IPS-NIHi7 (cell line): Measurements from ENCODE around the gene MTR.

Experiments used
- DNase-seq: peaks from one replicate; pipeline ENCODE4 v3.0.0; 2012; ENCODE audit warnings: mixed read lengths; ENCODE audit errors: extremely low spot score

Gene MTR

DNA sequence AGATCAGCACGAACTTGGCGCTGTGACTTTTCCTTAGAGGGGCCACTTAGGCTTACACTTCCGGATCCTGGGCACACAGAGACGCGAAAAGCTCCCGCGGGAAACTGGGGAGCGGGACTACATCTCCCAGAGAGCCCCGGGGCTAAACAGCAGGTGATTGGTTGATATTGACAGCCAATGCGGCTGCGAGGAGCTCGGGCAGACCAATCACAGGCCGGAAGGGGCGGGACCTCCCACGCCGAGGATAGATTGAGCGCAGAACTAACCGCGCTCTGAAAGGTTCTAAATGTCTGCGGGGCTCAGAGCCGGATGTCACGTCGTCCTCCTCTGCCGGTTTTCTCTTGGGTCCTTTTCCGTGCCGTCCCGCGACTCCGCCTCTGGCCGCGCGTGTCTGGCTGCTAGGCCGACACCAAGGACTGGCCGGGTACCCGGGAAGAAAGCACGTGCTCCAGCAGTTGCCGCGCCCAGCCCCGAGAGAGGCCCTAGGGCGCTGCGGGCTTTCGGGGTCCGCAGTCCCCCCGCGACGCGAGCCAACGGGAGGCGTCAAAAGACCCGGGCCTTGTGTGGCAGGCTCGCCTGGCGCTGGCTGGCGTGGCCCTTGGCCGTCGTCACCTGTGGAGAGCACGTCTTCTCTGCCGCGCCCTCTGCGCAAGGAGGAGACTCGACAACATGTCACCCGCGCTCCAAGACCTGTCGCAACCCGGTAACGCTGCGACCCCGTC, at the start of gene MTR:
Gene MTR, plus strand, starts transcription at position 258 of the 722 bp plus-strand sequence. Its CDS starts 412 bp downstream, at position 670.
- DNase-seq: peak; percentile 100

DNA sequence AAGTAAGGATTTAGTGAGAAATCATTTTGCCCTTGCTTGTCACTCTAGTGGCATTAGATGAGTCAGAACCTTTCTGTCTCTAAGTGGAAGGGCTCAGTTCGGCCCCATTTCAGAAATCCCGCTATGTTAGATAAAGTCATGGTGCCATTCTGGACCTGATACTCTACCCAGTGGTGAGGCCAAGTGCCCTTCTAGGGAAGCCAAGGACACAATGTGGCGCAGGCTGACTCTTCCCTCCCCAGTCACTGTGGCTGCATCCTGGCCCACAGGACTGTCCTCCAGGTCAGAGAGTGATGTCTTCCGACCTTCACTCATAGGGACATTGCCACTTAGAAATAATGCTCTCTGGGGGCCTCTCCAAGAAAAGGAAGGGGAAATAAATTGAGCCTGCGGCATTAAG, 48.3 kb upstream of the MTR start:
- no peak for DNase-seq

DNA sequence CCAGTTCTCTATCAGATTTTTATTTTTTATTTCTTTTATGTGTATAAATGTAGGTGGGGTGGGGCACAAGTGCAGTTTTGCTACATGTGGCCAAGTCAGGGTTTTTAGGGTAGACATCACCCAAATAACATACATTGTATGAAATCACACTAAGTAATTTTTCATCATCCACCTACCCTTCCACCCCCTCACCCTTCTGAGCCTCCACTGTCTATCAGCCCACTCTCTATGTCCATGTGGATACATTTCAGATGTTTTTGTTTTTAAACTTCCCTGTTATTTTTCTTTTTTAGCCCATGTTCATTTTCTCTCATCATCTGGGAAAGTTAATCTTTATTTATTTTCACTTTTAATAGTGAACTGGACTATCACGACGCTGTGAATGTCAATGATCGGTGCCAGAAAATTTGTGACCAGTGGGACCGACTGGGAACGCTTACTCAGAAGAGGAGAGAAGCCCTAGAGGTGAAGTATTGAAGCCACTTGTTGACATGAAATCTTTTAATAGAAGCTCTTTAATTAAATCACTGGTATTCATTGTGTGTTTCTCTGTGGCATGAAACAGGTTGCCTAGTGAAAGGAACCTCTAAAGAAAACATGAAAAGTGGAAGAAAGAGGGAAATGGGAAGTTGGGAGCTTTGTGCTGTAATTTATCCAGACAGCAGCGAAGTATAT, 47.6 kb upstream of the MTR start:
- no peak for DNase-seq

DNA sequence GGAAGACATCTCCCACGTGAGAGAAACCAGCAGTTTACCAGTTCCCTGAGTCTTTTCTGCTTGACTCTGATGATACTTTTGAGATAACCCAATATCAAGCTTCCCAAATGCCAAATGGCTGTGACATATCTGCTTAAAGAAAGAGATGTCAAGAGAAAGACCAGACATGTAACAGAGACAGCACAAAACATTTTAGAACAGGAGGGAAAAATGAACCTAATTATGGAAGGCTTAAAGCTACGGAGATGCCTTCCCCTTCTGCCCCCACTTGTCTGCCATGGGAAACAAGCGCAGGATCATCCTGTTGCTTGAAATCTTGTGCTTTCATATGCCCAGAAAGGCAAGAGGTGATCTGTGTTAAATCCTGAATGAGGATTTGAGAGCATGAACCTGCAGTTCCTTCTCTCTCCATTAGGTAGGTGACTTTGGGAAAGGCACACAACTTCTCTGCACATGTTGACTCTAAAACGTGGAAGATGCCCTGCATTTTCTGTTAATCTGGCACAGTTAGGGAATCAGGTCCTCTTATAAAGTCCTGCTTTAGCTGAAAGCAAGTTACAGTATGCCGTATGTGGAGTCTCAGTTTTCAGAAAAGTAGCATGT, 46.7 kb upstream of the MTR start:
- no peak for DNase-seq

DNA sequence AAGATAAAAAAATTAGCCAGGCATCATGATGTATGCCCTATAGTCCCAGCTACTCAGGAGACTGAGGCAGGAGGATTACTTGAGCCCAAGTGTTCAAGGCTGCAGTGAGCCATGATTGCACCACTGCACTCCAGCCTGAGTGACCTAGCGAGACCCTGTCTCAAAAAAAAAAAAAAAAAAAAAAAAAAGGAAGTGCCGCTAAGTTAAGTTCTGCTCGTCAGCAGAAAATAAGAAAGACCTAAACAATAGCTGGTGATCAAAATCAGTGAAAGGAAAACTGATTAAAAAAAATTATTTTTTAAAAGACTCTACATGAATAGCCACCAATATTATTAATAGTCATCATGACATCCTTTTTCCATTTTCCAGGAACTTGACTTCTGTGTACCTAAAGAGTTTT, 44.2 kb upstream of the MTR start:
- DNase-seq: no peak

DNA sequence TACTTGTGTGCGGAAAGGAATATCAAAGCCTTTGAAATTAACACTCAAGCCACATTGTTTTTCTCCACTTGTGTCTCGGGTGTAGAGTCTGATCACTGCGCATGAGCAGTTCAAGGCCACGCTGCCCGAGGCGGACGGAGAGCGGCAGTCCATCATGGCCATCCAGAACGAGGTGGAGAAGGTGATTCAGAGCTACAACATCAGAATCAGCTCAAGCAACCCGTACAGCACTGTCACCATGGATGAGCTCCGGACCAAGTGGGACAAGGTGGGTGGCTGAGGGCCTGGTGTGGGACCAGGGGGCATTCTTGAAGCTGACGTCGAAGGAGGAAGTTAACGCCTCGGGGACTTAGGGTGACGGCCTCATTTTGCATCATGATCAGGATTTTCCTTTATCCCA, 43.7 kb upstream of the MTR start:
- DNase-seq: no peak

DNA sequence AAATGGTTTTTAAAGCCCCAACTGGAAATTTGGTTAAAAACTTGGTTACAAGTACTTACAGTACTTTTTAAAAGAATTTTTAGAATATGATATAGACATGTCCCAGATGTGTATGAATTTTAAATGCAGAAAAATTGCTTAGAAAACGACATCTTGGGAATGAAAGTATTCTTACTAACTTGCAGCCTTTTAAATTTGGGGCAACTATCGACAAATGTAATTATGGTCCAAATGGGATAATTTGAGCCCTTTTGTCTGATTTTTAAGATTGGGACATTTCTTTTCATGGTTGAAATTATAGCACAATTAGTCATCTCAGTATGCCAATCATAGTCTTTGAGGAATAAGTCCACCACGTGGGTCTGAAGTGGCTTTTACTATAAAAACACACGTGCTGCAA, 43.2 kb upstream of the MTR start:
- no peak for DNase-seq

DNA sequence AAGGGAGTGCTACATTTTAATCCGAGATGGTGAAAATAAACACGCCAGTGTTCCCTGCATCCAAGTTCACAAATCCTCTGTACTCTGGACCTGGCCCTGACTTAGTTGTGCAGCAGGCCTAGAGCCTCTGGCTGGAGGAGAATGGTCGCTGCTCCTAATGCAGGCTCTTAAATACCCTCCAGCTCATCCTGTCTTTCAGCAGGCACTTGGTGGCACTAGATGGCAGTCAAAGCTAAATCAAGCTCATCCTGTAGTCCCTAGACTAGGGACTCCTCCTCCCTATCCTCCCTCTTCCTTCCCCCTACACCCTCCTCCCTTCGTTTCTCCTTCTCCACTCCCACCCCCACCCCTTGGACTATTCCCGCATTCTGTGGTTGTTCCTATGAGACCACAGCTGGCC, 41.6 kb upstream of the MTR start:
- DNase-seq: peak; percentile 61

DNA sequence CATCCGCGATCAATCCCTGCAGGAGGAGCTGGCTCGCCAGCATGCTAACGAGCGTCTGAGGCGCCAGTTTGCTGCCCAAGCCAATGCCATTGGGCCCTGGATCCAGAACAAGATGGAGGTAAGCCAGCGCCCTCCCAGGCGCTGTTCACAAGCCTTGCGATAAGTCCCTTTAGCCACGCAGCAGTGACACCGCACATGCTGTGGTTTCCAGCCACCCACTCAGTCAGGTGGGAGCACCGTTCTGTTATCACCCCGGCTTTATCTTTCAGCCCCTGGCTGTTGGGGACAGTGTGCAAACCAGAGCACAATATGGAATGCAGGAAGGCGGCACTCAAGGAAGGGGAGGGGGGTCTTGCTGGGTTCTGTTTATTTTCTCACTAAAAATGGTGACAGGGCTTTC, 41.1 kb upstream of the MTR start:
- no peak for DNase-seq

DNA sequence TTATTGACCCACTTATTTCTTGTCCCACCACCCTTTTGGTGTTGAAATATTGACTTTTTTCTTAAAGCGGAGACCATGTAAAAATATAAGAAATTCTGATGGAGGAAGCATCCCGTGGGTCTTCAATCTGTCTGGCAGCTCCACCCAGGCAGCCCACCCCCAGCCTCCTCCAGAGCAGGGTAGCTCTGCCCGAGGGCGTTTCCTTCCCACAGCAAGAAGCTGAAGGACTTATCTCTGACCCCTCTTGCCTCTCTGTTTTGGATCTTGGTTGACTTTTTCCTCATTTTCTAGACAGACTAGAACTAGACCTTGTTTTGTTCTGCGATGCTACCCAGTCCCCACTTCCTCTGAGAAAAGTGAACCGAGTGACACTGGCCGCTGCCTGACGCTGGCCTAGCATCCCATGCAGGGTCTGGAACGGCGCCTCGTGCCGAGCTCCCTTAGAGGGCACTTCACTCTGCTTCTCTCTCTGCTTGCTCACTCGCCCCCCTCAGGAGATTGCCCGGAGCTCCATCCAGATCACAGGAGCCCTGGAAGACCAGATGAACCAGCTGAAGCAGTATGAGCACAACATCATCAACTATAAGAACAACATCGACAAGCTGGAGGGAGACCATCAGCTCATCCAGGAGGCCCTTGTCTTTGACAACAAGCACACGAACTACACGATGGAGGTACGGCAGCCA, 40.4 kb upstream of the MTR start:
- DNase-seq: no peak

DNA sequence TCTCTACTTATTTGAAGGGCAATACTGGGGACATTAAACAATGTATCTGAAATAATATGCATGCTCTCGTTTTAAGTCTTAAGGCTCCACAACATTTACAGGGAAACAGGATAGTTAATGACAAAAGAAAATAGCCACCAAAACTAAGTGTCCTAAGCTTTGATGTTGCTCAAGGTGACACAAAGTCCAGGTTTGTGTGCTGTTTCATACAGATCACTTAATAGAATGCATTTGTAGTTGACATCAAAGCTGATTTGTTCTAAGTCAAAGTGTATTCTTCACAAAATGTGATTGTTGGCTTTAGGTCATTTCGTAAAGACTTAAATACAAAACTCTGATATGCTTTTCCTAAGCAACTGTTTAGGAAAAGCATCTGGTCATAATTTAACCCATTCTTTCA, 37.5 kb upstream of the MTR start:
- DNase-seq: no peak

DNA sequence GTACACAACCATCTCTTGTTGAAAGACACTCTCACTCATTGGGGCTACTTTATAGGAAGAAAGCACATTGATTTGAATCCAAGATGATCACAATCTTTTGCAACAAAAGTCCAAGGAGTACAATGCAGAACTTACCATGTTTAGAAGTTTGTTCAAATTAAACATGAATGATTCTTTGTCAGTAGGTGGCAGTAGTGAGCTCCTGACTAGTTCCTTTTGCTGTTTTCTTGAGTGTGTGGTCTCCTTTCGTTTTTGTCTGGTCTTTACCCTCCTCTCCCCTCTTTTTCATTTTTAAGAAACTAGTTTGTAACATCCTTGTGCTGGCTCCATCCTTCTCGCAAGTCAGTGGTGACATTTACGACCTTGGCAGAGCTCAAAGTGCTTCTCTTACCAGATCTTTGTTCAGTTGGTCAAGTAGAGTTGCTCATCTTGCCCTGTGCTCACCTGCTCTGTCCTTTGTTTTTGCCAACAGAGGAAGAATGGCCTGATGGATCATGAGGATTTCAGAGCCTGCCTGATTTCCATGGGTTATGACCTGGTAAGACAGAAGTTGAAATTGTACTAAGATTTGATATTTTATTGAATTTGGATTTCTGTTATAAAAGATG, 35.7 kb upstream of the MTR start:
- DNase-seq: peak; percentile 63

DNA sequence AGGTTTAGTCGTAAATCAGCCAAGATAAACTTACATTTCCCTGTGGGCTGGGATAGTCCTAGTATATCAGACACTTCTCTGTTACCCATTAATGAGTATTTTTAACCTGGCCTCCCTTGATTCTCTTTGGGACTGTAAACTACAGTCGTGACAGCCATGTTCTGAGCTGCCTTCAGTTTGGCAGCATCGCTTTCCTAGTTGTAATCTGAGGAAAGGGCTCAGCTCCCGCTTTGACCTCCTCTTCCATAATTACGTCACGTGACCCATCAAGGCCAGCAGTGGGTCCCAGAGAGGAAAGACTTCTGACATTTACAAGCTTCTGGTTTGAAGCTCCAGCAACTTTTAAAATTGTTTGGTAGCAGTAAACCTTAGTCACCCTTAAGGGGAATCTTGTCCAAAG, 34.6 kb upstream of the MTR start:
- no peak for DNase-seq

DNA sequence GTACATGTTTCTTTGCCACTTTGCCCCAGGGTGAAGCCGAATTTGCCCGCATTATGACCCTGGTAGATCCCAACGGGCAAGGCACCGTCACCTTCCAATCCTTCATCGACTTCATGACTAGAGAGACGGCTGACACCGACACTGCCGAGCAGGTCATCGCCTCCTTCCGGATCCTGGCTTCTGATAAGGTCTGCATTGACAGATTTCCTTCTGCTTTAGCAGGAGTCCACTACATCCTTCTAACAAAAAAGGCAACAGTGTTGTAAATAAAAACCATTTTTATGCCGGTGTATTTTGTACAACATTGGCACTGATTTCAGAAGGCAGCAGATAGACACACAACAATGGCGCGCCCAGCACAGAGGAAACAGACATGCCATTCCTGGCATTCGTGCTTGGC, 34.1 kb upstream of the MTR start:
- DNase-seq: no peak

DNA sequence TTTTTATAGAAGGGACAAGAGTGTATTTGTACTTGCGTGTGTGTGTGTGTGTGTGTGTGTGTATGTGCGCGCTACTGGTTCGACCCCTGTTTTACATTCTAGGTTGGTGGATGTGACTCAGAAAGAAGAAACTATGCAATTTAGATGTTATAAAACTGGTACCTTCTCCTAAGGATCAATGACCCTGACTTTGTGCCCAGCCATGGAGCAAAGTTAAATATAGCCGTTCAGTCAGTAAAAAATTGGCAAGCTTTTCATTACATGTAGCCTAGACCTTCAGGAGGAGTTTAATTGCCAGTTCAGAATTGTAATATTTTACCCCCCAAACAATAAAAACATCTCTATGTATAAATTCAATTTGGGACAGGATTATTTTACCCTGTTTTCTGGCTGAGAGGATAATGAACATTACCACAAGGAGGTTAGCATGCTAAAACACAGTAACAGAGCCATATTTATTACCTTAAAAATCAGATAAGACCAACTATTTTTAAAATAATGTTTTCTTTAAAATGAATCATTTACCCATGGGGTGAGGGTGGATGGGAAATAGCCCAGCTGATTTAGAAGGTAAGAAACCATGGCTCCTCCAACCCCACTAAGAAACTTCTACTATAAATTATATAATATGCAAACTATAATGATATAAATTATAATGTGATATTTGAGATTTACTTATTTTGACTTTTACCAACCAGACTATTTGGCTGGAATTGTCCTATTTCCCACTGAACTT, 33.5 kb upstream of the MTR start:
- DNase-seq: no peak

DNA sequence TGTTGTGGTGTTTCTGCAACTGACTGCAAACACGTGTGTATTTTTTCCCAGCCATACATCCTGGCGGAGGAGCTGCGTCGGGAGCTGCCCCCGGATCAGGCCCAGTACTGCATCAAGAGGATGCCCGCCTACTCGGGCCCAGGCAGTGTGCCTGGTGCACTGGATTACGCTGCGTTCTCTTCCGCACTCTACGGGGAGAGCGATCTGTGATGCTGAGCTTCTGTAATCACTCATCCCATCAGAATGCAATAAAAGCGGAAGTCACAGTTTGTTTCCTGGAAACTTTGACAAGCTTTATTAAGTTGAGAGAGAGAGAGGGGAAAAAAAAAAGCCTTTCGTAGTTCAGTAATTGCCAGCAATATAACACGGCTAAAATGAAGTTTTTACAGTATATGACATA, 32.7 kb upstream of the MTR start:
- no peak for DNase-seq

DNA sequence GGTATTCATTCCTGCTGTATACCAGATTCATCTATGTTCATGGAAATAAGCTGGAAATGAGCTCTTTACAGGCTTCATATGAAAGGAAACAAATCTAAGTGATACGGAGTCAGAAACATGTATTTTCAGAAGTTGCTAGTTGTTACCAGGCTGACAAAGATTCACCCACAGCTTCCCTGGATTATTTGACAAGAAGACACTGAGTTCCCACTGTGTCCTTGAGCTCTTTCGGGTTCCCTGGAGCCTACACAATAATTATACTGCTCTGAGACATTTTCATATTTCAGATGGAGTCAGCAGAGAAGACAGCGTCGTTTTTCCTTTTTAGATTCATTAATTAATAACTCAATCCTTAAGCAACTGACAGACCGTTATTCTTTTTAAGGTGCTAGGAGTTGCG, 29.3 kb upstream of the MTR start:
- DNase-seq: no peak

DNA sequence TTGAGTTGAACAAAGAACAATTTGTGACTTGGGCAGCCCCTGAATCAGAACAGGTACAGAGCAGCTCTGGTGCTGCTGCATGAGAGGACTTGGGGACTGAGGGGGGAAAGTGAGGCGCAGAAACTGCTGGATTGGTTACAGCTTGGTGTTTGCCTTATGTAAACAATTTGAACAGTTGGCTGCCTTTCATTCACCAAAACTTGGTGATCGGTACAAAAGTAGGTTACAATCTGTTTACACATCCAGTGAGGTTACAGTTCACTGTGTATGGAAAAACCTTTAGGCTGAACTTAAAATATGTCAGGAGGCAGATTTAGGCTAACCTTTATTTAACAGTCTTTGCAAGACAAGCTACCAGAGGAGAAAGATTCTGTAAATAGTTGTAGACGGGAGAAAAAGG, 28.6 kb upstream of the MTR start:
- no peak for DNase-seq

DNA sequence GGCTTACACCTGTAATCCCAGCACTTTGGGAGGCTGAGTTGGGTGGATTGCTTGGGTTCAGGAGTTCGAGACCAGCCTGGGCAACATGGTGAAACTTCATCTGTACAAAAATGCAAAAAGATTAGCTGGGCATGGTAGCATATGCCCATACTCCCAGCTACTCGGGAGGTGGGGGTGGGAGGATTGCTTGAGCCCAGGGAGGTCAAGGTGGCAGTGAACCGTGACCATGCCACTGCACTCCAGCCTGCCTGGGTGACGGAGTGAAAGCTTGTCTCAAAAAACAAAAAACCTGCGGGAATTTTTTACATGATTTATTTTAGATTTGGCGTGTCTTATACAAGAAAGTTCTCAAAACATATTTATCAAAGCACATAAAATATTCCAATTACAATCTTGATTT, 27.8 kb upstream of the MTR start:
- no peak for DNase-seq

DNA sequence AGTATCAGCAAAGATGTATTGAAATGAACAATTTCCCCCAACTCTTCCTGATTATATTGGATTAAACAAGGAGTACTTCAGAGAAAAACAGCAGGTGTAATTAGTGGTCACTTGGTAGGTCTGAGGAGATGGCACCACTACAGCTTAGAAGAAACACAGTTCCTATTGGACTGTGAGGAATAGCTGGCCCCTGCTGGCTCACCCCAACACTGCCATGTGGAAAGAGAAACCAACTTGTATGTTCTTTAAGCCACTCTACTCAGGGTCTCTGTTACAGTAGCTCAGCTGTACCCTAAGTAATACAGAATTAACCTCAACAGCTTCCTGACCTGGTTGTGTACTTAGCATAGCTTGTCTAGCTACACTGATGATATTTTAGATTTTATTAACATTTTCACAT, 26.5 kb upstream of the MTR start:
- DNase-seq: no peak

DNA sequence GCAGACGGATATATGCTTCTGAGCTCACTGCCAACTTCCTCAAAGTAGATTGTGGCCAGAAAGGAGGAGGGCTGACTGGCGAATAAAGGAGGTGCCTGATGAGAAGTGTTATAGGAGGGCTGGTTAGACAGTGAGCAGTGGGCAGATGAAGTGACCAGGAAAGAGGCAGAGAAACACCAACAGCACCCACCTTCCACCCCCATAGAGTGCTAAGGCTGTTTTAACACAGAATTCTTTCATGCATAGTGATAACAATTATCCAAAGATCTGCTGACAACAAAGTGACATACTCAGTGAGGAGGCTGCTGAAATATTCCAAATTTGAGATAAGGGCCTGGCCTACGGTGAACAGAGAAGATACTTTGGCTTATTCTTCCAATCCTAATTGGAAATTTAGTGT, 21.2 kb upstream of the MTR start:
- DNase-seq: no peak

DNA sequence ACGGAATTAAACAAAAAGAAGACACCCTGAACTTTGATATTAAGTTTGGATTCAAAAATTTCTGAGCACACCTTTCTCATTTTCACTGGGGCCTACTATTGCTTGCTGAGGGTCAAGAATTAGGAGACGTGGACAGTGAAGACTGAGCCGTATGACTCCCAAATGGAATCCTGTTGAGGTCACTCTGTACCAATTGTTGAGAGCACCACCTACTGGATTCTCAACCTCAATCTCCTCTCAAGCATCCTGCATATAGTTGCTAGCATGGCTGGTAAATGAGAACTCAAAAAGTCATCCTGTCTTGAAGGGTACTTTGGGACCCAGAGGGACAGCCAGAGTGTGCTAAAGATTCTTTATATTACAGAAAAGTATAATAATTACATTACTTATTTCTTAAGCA, 20.2 kb upstream of the MTR start:
- peak; percentile 66 for DNase-seq
